Stomach (tissue), 4 donors: Measurements from ENCODE around the gene KMT2E.

Experiments
- CTCF ChIP-seq, 7 experiments: fragments of 450-650 bp in 4 of 7; fragments of 200-600 bp in 3 of 7; sonication (generic) in 3 of 7; IDR thresholded peaks; one replicate each; pipeline ENCODE4 v1.5.1; 2016 to 2019; ENCODE audit warnings: antibody characterized with exemption in 7 of 7, control low read depth in 2 of 7, mild to moderate bottlenecking in 1 of 7
- EP300 ChIP-seq: sonication (generic); formaldehyde crosslinking; IDR thresholded peaks from one replicate; pipeline ENCODE4 v1.6.1; 2017; ENCODE audit warnings: antibody characterized with exemption
- POLR2A ChIP-seq, 4 donors: fragments of 450-650 bp; IDR thresholded peaks; one replicate each; pipeline ENCODE4 v1.6.1; 2016; ENCODE audit warnings: antibody characterized with exemption in 4 of 4, control low read depth in 2 of 4, mild to moderate bottlenecking in 1 of 4, moderate library complexity in 1 of 4
- POLR2AphosphoS5 ChIP-seq, 3 donors: sonication (generic); formaldehyde crosslinking; IDR thresholded peaks; one replicate each; pipeline ENCODE4 v1.6.1; 2016; ENCODE audit warnings: antibody characterized with exemption in 3 of 3

- TF ChIP-seq CTCF (IDR thresholded peaks at IDR 0.05), result no peak
- no peak for TF ChIP-seq POLR2AphosphoS5 (IDR thresholded peaks at IDR 0.05)
- TF ChIP-seq POLR2A (IDR thresholded peaks at IDR 0.05), result no peak
- no peak for TF ChIP-seq EP300
These were observed 46.9 kb downstream of the KMT2E start for GRCh38 chr7:105060923-105061322.
